Astrocyte of the cerebellum (primary cell): ENCODE data around the gene KCNMB4.

ENCODE experiments used
- DNase-seq: peaks from one replicate; pipeline ENCODE4 v3.0.0-alpha.2; 2011; ENCODE audit warnings: low read depth
- H3K4me3 ChIP-seq: 2 replicates; pipeline ENCODE4 v1.5.1; 2011; ENCODE audit warnings: mild to moderate bottlenecking, low read depth, low read length, moderate library complexity
- in situ Hi-C: cut with HindIII; loops from 2 replicates; pipeline ENCODE4 v1.10.0; 2017; ENCODE audit warnings: low sequenced_read_pairs
- TF ChIP-seq, protein P1 (sequence below): IDR thresholded peaks from 2 replicates; pipeline ENCODE4 v1.5.1; 2012; ENCODE audit warnings: low read length, low read depth, moderate library complexity, mild to moderate bottlenecking; ENCODE audit errors: missing control alignments

KCNMB4 gene

DNA sequence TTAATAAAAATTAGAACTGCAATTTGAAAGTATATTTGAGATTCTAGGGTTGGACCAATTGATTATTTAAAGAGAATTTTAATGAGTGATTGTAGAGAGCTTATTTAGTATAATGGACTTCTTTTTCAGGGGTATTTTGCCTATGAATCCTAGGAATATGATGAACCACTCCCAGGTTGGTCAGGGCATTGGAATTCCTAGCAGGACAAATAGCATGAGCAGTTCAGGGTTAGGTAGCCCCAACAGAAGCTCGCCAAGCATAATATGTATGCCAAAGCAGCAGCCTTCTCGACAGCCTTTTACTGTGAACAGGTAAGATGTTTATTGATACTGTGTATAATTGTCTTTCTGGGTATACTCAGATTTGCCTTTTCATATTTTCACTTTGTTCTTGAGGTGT is 35.9 kb upstream of the KCNMB4 start:
- TF ChIP-seq, protein P1, sequence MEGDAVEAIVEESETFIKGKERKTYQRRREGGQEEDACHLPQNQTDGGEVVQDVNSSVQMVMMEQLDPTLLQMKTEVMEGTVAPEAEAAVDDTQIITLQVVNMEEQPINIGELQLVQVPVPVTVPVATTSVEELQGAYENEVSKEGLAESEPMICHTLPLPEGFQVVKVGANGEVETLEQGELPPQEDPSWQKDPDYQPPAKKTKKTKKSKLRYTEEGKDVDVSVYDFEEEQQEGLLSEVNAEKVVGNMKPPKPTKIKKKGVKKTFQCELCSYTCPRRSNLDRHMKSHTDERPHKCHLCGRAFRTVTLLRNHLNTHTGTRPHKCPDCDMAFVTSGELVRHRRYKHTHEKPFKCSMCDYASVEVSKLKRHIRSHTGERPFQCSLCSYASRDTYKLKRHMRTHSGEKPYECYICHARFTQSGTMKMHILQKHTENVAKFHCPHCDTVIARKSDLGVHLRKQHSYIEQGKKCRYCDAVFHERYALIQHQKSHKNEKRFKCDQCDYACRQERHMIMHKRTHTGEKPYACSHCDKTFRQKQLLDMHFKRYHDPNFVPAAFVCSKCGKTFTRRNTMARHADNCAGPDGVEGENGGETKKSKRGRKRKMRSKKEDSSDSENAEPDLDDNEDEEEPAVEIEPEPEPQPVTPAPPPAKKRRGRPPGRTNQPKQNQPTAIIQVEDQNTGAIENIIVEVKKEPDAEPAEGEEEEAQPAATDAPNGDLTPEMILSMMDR, result no peak
- no peak for DNase-seq
- in situ Hi-C loops, result no loop called here

DNA sequence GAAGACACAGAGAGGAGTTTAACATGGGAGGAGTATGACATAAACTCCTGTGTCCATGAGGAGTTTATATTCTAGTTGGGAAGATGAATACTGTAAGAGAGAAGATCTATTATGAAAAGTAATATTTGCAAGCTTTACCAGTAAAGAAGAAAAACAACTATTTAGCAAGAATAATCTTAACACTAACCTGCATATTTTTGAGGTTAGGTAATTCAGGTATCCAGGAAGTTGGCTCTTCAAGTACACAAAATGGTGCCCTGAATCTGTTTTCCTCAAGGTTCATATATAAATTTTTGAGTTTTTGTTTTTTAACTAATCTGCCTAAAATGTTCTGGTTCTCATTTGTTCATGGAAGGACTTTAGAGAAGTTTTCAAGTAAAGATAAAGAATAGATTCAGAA is 33.9 kb upstream of the KCNMB4 start:
- TF ChIP-seq, protein P1, result no peak
- H3K4me3 ChIP-seq, result no peak overlapping the region
- in situ Hi-C loops, result no loop called here
- no peak for DNase-seq

More for the DNA sequence above, 35.9 kb upstream of the KCNMB4 start:
- H3K4me3 ChIP-seq, result no peak overlapping the region

DNA sequence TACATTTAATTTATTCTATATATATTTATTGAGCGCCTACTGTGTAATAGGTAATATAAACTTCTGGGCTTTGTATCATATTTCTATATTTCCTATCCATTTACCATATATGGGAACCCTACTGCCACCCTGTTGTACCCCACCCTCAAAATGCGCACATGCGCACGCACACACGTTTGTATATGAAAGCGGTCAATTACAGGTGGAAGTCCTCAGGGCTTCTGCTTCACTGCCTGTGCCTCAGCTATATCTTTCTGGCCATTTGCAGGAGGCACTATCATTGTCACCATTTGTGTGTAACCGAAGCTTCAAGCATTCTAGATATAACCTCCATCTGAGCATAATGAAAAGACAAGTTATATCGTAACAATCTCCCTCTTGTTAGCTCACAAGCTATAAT is 31.3 kb upstream of the KCNMB4 start:
- DNase-seq, result no peak
- no peak overlapping the region for H3K4me3 ChIP-seq
- in situ Hi-C loops, result no loop called here
- TF ChIP-seq, protein P1, result no peak

DNA sequence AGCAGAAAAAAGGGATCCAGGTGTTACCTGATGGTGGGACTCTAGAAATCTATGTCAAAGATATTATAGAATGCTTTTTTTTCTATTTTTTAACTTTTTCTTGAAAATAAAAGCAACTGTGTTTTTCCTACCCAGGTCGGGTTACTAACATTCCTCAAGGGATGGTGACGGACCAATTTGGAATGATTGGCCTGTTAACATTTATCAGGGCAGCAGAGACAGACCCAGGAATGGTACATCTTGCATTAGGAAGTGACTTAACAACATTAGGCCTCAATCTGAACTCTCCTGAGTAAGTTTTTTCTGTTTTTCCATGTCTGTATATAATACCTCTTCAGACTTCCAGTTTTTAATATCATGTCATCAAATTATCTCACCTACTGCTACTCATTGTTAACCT is 27.6 kb upstream of the KCNMB4 start:
- no peak overlapping the region for H3K4me3 ChIP-seq
- in situ Hi-C loops, result no loop called here
- TF ChIP-seq, protein P1, result no peak
- no peak for DNase-seq

DNA sequence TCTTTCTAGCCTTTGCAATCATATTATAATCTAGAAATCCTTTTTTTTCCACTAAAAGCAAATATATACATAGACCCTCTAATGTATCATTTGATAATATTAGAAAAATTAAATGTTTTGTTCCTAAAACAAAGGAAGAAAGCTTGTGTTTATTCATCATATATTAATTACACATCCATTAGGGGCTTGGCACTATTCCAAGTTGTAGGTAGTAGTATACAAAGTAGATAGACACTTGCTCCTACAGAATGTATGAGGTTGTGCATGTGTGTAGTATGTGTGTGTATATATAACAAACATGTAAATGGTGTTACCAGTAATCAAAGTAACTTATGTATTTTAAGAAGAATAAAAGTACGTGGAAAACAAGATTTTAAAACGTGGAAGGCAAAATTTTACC is 15.0 kb upstream of the KCNMB4 start:
- TF ChIP-seq, protein P1, result no peak
- in situ Hi-C loops, result loop anchor here (25.0 kb wide), 1 partner anchor 464 kb away; no protein-coding TSS in a partner anchor
- no peak for DNase-seq

DNA sequence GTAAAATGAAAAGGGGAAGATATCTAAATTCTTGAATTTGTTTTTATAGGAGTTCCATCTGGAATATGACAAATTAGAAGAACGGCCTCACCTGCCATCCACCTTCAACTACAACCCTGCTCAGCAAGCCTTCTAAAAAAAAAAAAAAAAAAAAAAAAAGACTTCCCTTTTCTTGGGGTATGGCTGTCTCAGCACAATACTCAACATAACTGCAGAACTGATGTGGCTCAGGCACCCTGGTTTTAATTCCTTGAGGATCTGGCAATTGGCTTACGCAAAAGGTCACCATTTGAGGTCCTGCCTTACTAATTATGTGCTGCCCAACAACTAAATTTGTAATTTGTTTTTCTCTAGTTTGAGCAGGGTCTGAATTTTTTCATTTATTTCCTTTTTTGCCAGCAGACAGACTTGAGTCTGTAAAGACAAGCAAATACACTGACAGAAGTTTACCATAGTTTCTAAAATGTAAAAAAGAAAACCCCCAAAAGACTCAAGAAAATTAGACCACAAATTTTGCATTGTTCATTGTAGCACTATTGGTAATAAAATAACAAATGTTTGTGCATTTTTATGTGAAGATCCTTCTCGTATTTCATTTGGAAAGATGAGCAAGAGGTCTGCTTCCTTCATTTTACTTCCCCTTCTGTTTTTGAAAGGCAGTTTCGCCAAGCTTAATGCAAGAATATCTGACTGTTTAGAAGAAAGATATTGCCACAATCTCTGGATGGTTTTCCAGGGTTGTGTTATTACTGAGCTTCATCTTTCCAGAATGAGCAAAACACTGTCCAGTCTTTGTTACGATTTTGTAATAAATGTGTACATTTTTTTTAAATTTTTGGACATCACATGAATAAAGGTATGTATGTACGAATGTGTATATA is 12.1 kb upstream of the KCNMB4 start:
- TF ChIP-seq, protein P1, result no peak
- in situ Hi-C loops, result loop anchor here (25.0 kb wide), 1 partner anchor 467 kb away; no protein-coding TSS in a partner anchor
- no peak for DNase-seq
- no peak overlapping the region for H3K4me3 ChIP-seq

More for the DNA sequence above, 15.0 kb upstream of the KCNMB4 start:
- H3K4me3 ChIP-seq, result no peak overlapping the region
